ENCODE measurements around the gene AOC2.

GRCh38 chr17:42830971-42831370, 13.4 kb upstream of the AOC2 start:
- TF ChIP-seq CTCF (IDR thresholded peaks at IDR 0.05) (no peak), POLR2AphosphoS5 (IDR thresholded peaks at IDR 0.05) (no peak), POLR2A (IDR thresholded peaks at IDR 0.05) (no peak)
